Measurements from ENCODE around the gene ADRB2.

- TF ChIP-seq POLR2A (IDR thresholded peaks at IDR 0.05) = no peak
- TF ChIP-seq, protein P1, sequence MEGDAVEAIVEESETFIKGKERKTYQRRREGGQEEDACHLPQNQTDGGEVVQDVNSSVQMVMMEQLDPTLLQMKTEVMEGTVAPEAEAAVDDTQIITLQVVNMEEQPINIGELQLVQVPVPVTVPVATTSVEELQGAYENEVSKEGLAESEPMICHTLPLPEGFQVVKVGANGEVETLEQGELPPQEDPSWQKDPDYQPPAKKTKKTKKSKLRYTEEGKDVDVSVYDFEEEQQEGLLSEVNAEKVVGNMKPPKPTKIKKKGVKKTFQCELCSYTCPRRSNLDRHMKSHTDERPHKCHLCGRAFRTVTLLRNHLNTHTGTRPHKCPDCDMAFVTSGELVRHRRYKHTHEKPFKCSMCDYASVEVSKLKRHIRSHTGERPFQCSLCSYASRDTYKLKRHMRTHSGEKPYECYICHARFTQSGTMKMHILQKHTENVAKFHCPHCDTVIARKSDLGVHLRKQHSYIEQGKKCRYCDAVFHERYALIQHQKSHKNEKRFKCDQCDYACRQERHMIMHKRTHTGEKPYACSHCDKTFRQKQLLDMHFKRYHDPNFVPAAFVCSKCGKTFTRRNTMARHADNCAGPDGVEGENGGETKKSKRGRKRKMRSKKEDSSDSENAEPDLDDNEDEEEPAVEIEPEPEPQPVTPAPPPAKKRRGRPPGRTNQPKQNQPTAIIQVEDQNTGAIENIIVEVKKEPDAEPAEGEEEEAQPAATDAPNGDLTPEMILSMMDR (IDR thresholded peaks at IDR 0.05) = no peak
- no peak for TF ChIP-seq POLR2AphosphoS5 (IDR thresholded peaks at IDR 0.05)
Observed at GRCh38 chr5:148833925-148834324, 7.5 kb downstream of the ADRB2 start.
